NCI-H345 (cell line): ENCODE results near the gene MAST2.
"Not testable (repeated sequence)": the region's sequence is repeated elsewhere in the genome, so short reads cannot be mapped to it uniquely, and the experiment has no call there.

Experiments
- DNase-seq: peaks from one replicate; lab custom pipeline; 2025; lab: John Stamatoyannopoulos, UW

The MAST2 gene

DNA sequence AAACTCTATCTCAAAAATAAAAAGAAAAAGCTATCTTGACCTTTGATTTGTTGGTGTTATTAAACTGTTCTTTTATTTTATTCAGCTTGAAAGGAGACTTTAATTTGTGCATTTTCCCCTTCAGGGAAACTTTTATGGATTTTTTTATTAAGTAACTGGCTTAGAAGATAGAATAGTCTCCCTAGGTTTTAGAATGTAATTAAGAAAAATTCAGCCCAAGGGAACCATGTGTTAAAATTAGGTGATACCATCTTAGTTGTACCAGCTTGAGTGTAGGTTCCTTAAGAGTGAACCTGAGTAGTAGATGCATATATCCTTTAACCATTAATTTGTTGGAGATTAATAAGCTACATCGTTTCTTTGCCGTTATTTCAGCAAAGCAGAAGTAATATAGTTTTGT lies 11.4 kb downstream of the MAST2 start:
- DNase-seq: no peak

DNA sequence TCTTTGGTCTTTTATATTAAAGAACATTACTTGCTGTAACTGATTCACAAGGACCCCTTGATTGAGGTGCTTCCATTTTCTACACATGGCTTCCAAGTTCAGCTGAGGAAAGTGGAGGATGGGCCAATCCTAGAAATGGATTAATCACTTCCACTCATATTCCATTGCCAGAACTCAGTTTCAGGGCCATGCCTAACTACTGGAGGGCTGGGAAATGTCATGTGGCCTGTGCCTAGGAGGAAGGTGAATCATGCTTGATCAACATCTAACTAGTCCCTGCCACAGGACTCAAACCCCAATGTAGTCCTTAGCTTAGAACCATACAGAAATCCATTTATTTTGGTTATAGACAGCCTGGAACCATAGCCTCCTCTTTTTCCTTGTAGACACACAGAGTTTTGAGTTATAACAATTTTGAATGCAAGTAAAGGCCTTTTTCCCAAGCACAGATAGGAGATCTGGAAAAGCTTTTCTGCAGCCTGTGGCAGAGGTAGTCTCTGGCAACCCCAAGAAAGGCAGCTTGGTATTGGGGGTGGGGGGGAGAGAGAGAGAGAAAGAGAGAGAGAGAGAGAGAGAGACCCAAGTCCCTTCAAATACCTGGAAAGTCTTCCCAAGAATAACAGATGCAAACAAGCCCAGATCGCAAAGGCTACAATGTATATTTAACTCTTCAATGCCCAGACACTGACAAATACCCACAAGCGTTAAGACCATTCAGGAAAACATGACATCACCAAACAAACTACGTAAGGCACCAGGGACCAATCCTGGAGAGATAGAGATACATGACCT lies 12.5 kb downstream of the MAST2 start:
- DNase-seq: no peak

DNA sequence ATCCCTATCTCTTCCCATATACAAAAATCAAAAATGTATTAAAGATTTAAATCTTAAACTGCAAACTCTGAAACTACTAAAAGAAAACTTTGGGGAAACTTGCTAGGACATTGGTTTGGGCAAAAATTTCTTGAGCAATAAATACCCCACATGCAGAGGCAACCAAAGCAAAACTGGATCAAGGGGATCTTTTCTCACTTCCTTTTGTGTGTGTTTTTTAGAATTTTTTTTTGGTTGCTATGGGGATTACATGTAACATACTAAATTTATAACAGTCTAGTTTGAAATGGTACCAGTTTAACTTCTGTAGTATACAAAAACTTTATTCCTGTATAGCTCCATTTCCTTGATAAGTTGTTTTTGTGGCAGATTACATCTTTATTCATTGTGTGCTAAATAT lies 16.8 kb downstream of the MAST2 start:
- no peak for DNase-seq

DNA sequence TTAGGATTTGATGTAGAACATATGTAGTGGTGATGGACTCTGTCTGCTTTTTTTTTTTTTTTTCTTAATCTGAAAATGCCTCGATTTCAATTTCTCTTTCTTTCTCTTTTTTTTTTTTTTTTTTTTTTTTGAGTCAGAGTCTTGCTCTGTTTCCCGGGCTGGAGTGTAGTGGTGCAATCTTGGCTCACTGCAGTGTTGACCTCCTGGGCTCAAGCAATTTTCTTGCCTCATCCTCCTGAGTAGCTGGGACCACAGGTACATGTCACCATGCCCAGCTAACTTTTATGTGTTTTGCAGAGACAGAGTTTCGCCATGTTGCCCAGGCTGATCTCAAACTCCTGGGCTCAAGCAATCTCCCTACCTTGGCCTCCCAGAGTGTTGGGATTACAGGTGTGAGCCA lies 17.4 kb downstream of the MAST2 start:
- DNase-seq: no peak

DNA sequence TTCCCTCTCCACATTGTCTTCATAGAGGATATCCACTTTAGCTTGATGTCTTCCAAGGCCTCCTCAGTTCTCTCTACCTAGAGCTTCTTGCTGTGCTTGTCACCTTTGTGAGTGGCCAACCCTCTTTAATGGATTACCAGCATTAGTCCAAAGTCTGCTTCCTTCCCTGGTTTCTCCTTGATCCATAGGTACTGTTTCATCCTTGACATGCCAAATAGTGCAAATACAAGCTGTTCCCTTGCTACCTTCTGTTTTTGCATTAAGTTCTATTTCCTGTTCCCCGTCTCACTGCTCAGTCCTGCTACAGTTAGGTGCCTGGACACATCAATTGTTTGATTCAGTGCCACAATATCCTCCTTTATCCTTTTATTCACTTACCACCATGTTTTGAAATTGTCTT lies 19.2 kb downstream of the MAST2 start:
- no peak for DNase-seq

DNA sequence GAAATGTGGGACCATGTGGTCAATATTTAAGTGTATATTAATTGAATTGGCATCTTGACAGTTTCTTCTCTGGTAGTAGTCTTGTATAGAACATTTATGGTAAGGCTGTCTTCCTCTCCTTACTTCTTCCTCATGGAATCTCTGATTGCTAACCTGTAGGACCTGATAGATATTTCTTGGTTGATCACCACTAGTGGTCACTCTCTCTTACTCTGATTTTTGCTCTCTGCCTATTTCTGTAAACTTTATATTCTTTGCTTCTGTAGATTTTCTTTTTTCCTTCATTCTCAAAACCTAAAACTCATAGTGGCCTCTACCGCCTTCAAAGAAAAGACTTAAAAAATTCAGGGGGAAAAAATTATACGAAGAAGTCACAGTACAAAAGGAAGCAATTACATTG lies 21.2 kb downstream of the MAST2 start:
- DNase-seq: no peak

DNA sequence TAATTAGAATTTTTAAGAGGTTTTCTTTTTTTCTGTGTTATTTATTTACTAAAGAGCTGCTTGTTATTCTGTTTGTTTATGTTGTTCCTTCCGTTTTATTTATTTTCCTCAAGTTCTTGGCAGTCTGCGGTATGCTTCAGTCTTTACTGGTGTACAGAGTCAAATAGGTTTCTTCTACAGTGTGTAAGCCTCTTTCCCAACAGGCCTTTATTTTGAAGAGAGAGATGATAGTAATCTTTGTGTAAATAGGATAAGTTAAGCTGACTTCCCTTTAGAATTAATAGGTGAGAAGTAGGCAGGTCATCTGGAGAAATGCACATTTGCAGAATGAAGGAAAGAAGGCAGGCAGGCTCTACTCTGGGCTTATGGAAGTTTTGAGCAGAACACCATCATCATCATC lies 23.8 kb downstream of the MAST2 start:
- DNase-seq: no peak

DNA sequence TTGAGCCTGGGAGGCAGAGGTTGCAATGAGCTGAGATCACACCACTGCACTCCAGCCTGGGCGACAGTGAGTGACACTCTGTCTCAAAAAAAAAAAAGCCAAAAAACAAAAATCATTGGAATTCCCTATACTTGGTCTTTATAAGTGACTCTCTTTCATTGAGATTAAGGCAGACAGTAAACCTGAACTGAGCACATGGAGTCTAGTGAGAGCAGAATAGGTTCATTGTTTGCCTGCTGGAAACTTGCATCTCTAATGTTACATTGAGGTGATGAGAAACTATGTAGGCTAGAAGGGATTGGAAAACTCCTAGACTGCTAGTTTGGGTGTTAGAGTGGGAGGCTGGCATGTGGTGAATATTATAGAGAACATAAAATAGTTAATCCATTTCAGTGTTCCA lies 25.4 kb downstream of the MAST2 start:
- no peak for DNase-seq

DNA sequence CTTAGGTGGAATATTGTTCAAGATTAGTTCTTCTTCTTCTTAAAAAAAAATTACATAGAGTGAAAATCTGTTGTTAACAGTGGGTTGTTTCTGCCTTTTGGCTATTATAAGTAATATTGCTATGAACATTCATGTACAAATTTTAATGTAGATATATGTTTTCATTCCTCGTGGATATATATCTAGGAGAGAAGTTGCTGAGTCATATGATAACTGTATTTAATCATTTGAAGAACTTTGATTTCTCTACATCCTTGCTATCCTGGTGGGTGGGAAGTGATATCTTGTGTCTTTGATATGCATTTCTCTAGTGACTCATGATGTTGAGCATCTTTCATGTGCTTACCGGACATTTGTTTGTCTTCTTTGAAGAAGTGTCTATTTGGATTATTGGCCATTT lies 29.9 kb downstream of the MAST2 start:
- DNase-seq: no peak

DNA sequence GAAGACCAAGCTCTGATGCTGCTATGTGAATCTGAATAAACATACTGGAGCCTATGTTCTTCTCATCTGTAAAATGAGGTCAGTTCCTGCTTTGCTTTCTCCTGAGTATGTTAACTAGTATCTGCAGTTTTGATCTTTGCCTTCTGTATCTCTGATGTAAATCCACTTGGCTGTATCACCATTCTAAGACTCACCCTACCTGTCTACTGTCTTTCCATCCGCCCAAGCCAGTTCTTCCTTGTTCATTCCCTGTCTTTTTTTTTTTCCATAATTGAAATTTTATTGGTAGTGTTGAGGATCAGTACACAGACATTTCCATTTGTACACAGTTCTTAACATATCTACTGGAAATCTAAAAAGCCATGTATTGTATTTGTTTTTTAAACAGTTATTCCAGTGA lies 31.3 kb downstream of the MAST2 start:
- no peak for DNase-seq

DNA sequence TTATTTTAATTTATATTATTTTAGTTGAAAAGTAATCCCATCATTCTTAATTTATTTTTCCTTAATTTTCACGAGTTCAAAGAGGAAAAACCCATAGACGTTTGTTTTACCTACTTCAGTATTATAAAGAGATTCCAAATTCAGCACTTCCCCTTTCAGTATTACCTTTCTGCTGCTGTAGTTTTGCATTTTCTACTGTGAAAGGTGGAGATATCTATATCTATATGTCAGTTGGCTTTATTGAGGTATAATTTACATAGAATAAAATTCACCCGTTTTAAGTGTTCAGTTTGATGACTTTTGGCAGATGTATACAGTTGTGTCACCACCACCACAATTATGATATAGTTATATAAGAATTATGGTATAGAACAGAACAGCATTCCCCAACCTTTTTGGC lies 33.0 kb downstream of the MAST2 start:
- DNase-seq: no peak

DNA sequence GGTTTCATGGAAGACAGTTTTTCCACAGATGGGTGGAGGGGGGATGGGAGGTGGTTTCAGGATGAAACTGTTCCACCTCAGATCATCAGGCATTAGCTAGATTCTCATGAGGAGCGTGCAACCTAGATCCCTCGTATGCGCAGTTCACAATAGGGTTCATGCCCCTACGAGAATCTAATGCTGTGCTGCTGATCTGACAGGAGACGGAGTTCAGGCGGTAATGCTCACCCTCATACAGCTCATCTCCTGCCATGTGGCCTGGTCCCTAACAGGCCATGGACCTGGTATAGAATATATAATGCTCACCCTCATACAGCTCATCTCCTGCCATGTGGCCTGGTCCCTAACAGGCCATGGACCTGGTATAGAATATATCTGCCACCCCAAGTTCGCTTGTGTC lies 33.4 kb downstream of the MAST2 start:
- not testable (repeated sequence) for DNase-seq

DNA sequence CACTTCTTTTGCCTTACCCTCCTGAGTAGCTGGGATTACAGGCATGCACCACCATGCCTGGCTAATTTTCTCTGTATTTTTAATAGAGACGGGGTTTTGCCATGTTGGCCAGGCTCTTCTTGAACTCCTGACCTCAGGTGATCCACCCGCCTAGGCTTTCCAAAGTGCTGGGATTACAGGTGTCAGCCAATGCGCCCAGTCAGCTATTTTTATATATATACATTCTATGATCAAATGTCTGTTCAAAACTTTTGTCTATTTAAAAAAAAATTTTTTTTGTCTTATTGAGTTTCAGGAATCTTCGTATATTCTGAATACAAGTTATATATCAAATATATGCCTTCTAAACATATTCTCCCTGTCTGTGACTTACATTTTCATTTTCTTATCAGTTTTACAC lies 34.9 kb downstream of the MAST2 start:
- not testable (repeated sequence) for DNase-seq

DNA sequence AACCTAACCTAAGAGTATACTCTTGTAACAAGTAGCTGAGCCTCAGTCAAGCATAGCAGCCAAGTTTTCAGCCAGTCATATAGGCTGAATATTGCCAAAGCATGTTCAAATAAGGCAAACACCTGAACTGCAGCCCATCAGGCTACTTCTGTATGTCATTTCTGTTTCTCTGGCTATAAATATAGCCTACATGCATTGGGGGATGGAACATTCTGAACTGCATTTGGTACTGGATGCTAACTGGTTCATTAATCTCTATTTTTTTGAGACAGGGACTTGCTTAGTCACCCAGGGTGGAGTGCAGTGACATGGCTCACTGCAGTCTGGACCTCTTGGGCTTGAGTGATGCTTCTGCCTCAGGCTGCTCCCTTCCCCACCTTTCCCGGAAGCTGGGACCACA lies 37.3 kb downstream of the MAST2 start:
- no peak for DNase-seq

DNA sequence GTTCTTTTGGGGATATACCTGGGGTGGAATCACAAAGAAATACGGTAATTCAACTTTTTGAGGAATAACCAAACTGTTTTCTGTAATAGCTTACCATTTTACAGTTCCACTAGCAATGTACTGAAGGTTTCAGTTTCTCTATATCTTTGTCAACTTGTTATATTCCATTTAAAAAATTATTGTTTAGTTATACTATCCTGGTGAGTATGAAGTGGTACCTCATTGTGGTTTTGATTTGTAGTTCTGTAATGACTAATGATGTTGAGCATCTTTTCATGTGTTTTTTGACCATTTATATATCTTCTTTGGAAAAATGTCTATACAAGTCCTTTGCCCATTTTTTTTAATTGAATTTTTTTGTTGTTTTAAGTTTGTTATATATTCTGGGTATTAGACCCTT lies 39.4 kb downstream of the MAST2 start:
- no peak for DNase-seq

DNA sequence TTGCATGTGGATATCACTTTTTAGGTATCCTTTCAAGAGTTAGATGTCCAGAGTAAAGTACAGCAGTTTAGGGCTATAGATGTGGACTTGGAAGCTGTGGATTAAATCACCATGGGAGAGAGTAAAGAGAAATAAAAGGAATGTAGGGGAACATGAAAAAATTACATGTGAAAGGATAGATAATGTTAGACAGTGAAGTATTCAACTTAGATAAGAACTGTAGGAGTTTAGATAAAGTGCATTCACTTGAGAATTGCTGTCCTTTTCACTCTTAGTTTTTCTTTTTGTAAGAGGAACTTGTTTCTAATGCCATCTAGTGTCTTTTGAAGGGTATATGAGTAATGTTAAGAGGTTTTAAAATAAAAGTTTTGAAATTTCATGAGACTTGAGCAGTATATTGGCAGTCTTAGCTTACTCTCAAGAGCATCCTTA lies 40.1 kb downstream of the MAST2 start:
- no peak for DNase-seq

DNA sequence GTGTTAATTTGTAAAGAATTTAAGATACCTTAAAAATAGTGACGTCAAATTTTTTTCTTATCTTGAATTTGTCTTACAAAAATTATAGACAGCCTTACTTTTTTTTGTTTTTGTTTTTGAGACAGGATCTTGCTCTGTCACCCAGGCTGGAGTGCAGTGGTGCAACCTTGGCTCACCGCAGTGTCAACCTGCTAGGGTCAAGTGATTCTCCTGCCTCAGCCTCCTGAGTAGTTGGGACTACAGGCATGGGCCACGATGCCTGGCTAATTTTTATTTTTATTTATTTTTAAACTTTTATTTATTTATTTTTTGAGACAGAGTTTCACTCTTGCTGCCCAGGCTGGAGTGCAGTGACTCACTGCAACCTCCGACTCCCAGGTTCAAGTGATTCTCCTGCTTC lies 40.6 kb downstream of the MAST2 start:
- DNase-seq: not testable (repeated sequence)

DNA sequence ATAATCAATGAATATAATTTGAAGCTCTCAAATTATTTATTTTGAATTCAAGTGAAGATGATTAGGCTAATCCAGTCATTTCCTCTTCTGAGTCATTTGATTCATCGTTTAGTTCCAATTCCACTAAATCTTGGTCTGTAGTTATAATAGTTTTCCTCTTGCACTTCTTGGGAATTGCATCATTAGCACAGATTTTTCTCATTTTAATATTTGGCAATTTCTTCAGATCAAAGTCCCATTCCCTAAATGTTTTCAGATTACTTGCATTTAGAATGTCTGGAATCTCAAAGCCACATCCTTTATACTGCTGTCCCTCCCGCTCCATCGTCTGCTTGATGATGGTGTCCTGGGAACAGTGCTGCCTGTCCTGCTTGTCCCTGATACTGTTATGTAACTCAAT lies 43.5 kb downstream of the MAST2 start:
- no peak for DNase-seq

DNA sequence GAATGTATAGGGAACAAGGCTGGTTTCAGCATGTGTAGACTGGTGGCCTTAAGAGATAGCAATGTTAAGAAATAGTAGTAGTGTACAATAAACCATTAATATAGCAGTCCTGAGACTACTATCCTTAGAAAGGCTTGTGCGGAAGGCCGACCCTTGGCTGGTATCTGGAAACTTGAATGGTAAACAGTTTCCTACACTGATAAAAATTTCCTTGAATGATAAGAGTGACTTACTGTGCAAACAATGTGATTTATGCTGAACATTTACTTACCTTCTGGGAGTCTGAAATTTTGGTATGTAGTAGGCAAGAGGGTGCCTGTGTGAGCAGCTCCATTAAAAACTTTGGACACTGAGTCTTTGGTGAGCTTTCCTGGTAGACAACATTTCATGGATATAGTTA lies 44.7 kb downstream of the MAST2 start:
- DNase-seq: no peak

DNA sequence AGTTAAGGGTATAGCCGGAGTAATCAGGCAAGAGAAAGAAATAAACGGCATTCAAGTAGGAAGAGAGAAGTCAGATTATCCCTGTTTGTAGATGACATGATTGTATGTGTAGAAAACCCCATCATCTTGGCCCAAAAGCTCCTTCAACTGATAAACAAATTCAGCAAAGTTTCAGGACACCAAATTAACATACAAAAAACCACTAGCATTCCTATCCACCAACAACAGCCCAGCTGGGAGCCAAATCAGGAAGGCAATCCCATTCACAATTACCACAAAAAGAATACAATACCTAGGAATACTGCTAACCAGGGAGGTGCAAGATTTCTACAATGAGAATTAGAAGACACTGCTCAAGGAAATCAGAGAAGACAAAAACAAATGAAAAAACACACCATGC lies 45.3 kb downstream of the MAST2 start:
- DNase-seq: no peak

DNA sequence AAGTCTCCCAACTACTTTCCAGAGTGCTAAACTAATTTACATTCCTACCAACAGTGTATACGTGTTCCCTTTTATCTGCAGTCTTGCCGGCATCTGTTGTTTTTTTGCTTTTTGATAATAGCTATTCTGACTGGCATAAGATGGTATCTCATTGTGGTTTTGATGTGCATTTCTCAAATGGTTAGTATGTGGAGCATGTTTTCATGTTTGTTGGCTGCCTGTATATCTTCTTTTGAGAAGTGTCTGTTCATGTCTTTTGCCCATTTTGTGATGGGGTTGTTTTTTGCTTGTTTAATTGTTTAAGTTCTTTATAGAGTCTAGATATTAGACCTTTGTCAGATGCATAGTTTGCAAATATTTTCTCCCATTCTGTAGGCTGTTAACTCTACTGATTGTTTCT lies 46.6 kb downstream of the MAST2 start:
- no peak for DNase-seq

DNA sequence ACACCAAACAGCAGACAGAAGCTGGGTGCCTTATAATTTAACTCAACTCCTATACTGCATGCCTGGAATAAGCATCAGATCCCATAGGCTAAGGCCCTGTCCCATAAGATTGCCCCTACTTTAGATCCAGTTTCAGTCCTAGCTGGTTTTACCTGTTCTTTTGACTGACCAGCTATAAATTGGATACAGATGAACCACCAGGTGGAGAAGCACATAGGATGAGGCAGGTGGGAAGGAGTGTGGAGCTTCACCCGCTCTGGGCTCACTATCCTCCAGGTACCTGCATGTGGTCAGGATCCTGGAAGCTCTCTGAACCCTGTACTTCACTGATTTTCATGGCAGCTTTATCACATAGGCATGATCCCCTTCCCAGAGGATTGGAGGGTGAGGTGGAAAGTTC lies 51.3 kb downstream of the MAST2 start:
- DNase-seq: no peak

DNA sequence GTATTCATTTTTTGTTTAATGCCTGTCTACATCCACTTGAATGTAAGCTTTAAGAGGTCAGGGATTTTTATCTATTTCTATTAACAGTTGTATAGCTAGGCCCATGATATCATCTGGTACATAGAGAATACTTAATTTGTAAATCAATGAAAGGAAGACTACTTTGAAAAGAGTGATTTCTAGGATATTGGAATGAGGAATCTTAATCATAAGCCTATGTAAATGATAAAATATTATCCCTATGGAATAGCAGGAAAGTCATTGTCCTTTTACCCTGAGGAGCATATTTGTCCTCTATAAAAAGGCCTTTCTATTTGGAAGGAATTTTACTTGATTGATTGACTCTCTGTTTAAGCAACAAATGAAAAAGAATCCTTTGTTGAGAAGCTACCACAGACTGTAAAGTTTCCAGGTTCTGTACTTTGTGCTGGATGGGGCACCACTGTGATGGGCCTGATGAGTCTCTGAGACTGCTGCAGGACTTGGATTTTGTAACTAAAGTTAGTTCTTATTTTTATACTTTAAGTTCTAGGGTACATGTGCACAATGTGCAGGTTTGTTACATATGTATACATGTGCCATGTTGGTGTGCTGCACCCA lies 53.8 kb downstream of the MAST2 start:
- no peak for DNase-seq
